Measurements from ENCODE around the gene FBXW11. TPM values are rescaled to one million over a fixed set of nuclear protein-coding genes. Genes with fewer than 3 reads are reported as not detected.

FBXW11 gene
- total RNA-seq, 1 experiment from 2014 or later: 85.3 TPM

DNA sequence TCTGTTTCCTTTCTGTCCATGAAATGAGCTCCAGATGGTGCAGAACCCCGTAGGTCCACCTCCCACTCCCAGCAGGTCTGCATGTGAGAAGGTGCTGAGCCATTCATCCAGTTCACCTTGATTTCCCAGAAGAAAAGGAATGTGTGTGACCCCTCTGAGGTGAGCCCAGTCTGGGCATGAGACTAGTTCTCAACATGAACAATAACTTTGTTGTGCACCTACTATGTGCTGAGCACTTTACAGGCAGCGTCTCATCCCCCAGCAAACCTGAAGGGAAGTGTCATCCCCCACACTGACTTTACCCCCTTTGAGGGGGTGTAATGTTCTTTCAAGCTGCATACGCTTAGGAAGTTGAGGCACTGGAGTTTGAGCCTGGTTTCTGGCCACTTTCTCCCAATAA, 159.4 kb downstream of the FBXW11 start:
- Histone ChIP-seq H3K18ac (ENCODE audit: insufficient read length, low read depth, low read length) (no peak overlapping the region), H3K27ac (ENCODE audit: insufficient read length, low read depth, low read length) (no peak overlapping the region), H2AK5ac (ENCODE audit: insufficient read length, low read length) (no peak overlapping the region)

More for the DNA sequence above, 159.4 kb downstream of the FBXW11 start:
- H3K36me3 Mint-ChIP-seq (ENCODE audit: insufficient read depth in 1 of 3, low read depth in 3 of 3): peaks cover 0 to 4% (median 0%) of the 10 kb centered on the region in 3 experiments; a peak in 1 of 7 replicates
- TF ChIP-seq, protein P1, sequence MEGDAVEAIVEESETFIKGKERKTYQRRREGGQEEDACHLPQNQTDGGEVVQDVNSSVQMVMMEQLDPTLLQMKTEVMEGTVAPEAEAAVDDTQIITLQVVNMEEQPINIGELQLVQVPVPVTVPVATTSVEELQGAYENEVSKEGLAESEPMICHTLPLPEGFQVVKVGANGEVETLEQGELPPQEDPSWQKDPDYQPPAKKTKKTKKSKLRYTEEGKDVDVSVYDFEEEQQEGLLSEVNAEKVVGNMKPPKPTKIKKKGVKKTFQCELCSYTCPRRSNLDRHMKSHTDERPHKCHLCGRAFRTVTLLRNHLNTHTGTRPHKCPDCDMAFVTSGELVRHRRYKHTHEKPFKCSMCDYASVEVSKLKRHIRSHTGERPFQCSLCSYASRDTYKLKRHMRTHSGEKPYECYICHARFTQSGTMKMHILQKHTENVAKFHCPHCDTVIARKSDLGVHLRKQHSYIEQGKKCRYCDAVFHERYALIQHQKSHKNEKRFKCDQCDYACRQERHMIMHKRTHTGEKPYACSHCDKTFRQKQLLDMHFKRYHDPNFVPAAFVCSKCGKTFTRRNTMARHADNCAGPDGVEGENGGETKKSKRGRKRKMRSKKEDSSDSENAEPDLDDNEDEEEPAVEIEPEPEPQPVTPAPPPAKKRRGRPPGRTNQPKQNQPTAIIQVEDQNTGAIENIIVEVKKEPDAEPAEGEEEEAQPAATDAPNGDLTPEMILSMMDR (conservative IDR thresholded peaks at IDR 0.05): no peak
- no peaks in the 10 kb centered on the region for H3K23me2 ChIP-seq (ENCODE audit: insufficient read length, low read depth, low read length, poor library complexity, severe bottlenecking)
- peak overlapping the region in 1 of 3 experiments; percentile 25; a peak in 1 of 7 replicates for H3K27ac Mint-ChIP-seq
- H3K4me3 Mint-ChIP-seq: no peak overlapping the region
- H2AFZ ChIP-seq (ENCODE audit: low read length): no peak overlapping the region
- H4K91ac ChIP-seq (ENCODE audit: insufficient read length, low read depth, low read length): no peak overlapping the region
- no peaks in the 10 kb centered on the region for H3K9me3 ChIP-seq (ENCODE audit: control insufficient read depth, low read depth, low read length)
- no peak overlapping the region for H3K14ac ChIP-seq (ENCODE audit: insufficient read depth, low read length)
- no peak overlapping the region for H3K56ac ChIP-seq (ENCODE audit: insufficient read length, low read depth, low read length)
- H3K4me1 ChIP-seq (ENCODE audit: insufficient read depth, low read length): no peaks in the 10 kb centered on the region
- no peak overlapping the region for H3K4ac ChIP-seq (ENCODE audit: low read depth, low read length)
- no peak overlapping the region for H2BK5ac ChIP-seq (ENCODE audit: insufficient read length, low read length)
- no peaks in the 10 kb centered on the region for H4K20me1 ChIP-seq (ENCODE audit: control insufficient read depth, insufficient read depth, insufficient read length)
- H3K23ac ChIP-seq (ENCODE audit: insufficient read length, low read depth, low read length): no peak overlapping the region
- H2BK120ac ChIP-seq (ENCODE audit: low read depth, low read length, poor library complexity, severe bottlenecking): no peak overlapping the region
- peaks cover 2% of the 10 kb centered on the region for H3K27me3 Mint-ChIP-seq (ENCODE audit: low read depth)
- H4K8ac ChIP-seq (replicated peaks; ENCODE audit: insufficient read length, low read depth, low read length): no peak overlapping the region
- H3K4me1 Mint-ChIP-seq: peaks cover 17 to 24% of the 10 kb centered on the region in 2 experiments
- H3K79me1 ChIP-seq (ENCODE audit: insufficient read depth, low read depth, low read length, poor library complexity, severe bottlenecking): no peaks in the 10 kb centered on the region
- no peaks in the 10 kb centered on the region for H3K79me2 ChIP-seq (ENCODE audit: insufficient read depth, low read length)
- no peak for DNase-seq
- no peak overlapping the region for H2BK12ac ChIP-seq (ENCODE audit: insufficient read length, low read depth, low read length)
- no peaks in the 10 kb centered on the region; a peak in 1 of 5 replicates for H3K9me3 Mint-ChIP-seq
- H3T11ph ChIP-seq (ENCODE audit: low read length): no peak overlapping the region
- no peak overlapping the region for H3K4me2 ChIP-seq (ENCODE audit: insufficient read depth, insufficient read length, low read length)
- H2BK20ac ChIP-seq (ENCODE audit: low read depth, low read length, poor library complexity, severe bottlenecking): no peak overlapping the region
- H2BK15ac ChIP-seq (ENCODE audit: low read depth, low read length): no peak overlapping the region
- no CpG with 5 or more reads among the region's 3 CpGs for WGBS (ENCODE audit: extremely low coverage, insufficient read length, low lambda C conversion rate)
- no peak overlapping the region for H4K5ac ChIP-seq (ENCODE audit: insufficient read length, low read depth, low read length)
- no peaks in the 10 kb centered on the region for H3K27me3 ChIP-seq (ENCODE audit: insufficient read depth, low read length)
- no peak overlapping the region for H3K9ac ChIP-seq (ENCODE audit: extremely low read depth, insufficient read length, low read length)
